NCI-H82 treated with DMSO at 0.1 percent for 48 hours (cell line): ENCODE results near the gene ZNF175.
"Not testable (repeated sequence)": the region's sequence is repeated elsewhere in the genome, so short reads cannot be mapped to it uniquely, and the experiment has no call there.

ENCODE experiments used
- DNase-seq: peaks from one replicate; lab custom pipeline; 2025; ENCODE audit not compliant: unreplicated experiment; lab: John Stamatoyannopoulos, UW

Gene ZNF175

DNA sequence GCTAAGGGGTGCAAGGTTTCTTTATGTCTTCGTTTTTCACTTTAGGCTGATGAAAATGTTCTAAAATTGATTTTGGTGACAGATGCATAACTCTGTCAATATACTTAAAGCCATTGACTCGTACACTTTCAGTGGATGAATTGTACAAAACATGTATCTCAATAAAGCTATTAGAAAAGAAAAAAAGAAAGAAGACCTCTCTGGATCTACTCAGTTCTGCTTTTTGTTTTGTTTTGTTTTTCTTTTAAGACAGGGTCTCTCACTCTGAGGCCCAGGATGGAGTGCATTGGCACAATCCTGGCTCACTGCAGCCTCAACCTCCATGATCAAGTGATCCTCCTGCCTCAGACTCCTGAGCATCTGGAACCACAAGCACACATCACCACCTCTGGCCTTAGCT is 55.6 kb downstream of the ZNF175 start:
- no peak for DNase-seq

DNA sequence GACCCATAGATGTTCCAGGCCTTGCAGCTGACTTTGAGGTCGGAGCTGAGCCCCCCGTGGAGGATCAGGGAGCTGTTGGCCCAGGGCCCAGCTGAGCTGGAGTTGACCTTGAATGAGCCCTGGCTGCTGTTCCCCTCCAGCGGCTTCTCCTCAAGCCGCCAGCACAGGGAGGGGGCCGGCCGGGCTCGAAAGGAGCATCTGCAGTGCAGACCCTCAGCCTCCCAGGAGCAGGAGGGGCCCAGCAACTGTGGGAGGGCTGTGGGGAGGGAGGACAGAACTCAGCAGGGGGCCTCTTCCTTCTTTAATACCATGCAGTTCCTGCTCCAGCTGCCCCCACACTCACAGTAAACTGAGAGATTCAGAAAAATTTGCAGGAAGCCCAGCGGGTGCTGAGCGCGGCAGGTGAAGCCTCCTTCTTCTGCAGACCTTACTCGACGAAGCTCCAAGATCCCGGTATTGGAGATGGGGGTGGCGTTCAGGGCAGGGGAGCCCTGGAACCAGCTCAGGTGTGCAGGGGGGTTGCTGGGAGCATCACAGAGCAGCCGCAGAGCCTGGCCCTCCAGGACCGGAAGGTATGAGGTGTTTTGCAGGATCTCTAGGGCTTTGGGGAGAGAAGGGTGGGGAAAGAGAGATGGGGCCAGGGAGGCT is 56.5 kb downstream of the ZNF175 start:
- DNase-seq = no peak

- no peak for DNase-seq
These were observed 57.3 kb downstream of the ZNF175 start for GRCh38 chr19:51628153-51628939.

GRCh38 chr19:51630315-51630714 is 59.2 kb downstream of the ZNF175 start, which contains the start of gene SIGLEC5:
Gene SIGLEC5 (minus strand): TSS chr19:51630401. CDS start chr19:51630335, 66 bp downstream.
- DNase-seq = not testable (repeated sequence)

- DNase-seq = no peak
These were observed 61.0 kb downstream of the ZNF175 start for GRCh38 chr19:51632126-51632525.

DNA sequence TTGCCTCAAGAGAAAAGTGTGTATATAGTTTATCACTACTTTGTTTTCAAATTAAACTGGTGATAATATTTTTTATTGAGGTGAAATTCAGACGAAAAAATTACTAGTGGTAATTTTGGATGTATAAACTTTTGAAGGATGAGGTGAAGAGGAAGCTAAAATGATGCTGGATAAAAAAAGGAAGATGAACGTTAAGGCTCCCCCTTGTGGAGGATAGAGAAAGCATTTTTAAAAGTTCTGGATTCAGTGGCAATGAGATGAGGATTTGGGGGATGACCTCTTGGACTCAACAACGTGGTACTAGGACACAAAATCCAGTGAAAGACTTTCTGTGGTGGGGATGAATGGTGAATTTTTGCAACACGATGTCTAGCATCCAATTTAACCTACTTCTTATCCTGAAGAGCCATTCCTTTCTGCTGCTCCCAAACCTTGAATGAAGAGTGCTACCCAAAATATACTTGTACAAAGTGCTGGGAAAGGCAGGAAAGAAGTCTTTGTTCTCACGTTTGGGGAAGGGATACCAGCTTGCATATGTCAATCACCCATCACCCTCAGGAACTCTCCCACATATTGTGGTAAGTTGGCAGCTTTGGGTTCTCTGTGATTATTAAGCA is 66.4 kb downstream of the ZNF175 start:
- DNase-seq = no peak

- no peak for DNase-seq
These were observed 68.8 kb downstream of the ZNF175 start for GRCh38 chr19:51639916-51640315.

- DNase-seq = no peak
These were observed 69.3 kb downstream of the ZNF175 start for GRCh38 chr19:51640386-51640785.

GRCh38 chr19:51641648-51642047 is 70.6 kb downstream of the ZNF175 start:
- no peak for DNase-seq
